DLD1 (cell line): ENCODE results near the gene MAD2L2.

ENCODE experiments used
- in situ Hi-C: cut with HindIII; loops from 2 replicates; pipeline ENCODE4 v1.10.0; 2017; ENCODE audit warnings: low sequenced_read_pairs

Gene MAD2L2

GRCh38 chr1:11681071-11681771 is at the start of gene MAD2L2:
Gene MAD2L2 (minus strand): TSS chr1:11681148. CDS start chr1:11680601, 547 bp downstream.
- in situ Hi-C loops, result no loop called here

GRCh38 chr1:11730429-11730891 is 49.5 kb upstream of the MAD2L2 start:
- in situ Hi-C loops, result no loop called here

- in situ Hi-C loops, result no loop called here
Measured at GRCh38 chr1:11729498-11730428, 48.8 kb upstream of the MAD2L2 start.

GRCh38 chr1:11729155-11729497 is 48.2 kb upstream of the MAD2L2 start:
- in situ Hi-C loops, result no loop called here

- in situ Hi-C loops, result no loop called here
Measured at GRCh38 chr1:11728126-11728806, 47.3 kb upstream of the MAD2L2 start.

- in situ Hi-C loops, result no loop called here
Measured at GRCh38 chr1:11727119-11727518, 46.2 kb upstream of the MAD2L2 start.

- in situ Hi-C loops, result no loop called here
Measured at GRCh38 chr1:11725616-11726015, 44.7 kb upstream of the MAD2L2 start.

GRCh38 chr1:11722538-11722937 is 41.6 kb upstream of the MAD2L2 start:
- in situ Hi-C loops, result no loop called here

- in situ Hi-C loops, result no loop called here
Measured at GRCh38 chr1:11721311-11721710, 40.4 kb upstream of the MAD2L2 start.

GRCh38 chr1:11720525-11720924 is 39.6 kb upstream of the MAD2L2 start:
- in situ Hi-C loops, result no loop called here

GRCh38 chr1:11720033-11720376 is 39.1 kb upstream of the MAD2L2 start:
- in situ Hi-C loops, result no loop called here

- in situ Hi-C loops, result loop anchor here (10.0 kb wide), 1 partner anchor 55 kb away; the partner anchor contains the start of gene FBXO6
Measured at GRCh38 chr1:11719313-11720032, 38.5 kb upstream of the MAD2L2 start.

GRCh38 chr1:11714831-11715575 is 34.1 kb upstream of the MAD2L2 start:
- in situ Hi-C loops, result loop anchor here (10.0 kb wide), 1 partner anchor 50 kb away; the partner anchor contains the start of gene FBXO6

- in situ Hi-C loops, result loop anchor here (10.0 kb wide), 1 partner anchor 48 kb away; the partner anchor contains the start of gene FBXO6
Measured at GRCh38 chr1:11713095-11713494, 32.1 kb upstream of the MAD2L2 start.

- in situ Hi-C loops, result loop anchor here (10.0 kb wide), 1 partner anchor 47 kb away; the partner anchor contains the start of gene FBXO6
Measured at GRCh38 chr1:11712285-11712684, 31.3 kb upstream of the MAD2L2 start.

GRCh38 chr1:11711490-11711889 is 30.5 kb upstream of the MAD2L2 start:
- in situ Hi-C loops, result loop anchor here (10.0 kb wide), 1 partner anchor 47 kb away; the partner anchor contains the start of gene FBXO6

GRCh38 chr1:11708554-11709350 is 27.8 kb upstream of the MAD2L2 start:
- in situ Hi-C loops, result no loop called here

GRCh38 chr1:11707621-11708276 is 26.8 kb upstream of the MAD2L2 start:
- in situ Hi-C loops, result no loop called here
